D721Med (cell line): ENCODE data around the gene PDK4.

ENCODE experiments used
- DNase-seq: peaks from one replicate; pipeline ENCODE4 v3.0.0; 2011; ENCODE audit warnings: low spot score; ENCODE audit not compliant: insufficient read length
- FAIRE-seq: peaks from 2 replicates; lab custom pipeline; 2011; peaks lifted over from hg19 to GRCh38; lab: Jason Lieb, UNC
- TF ChIP-seq, protein P1 (sequence below): IDR thresholded peaks from 2 replicates; pipeline ENCODE4 v1.5.1; 2012; ENCODE audit warnings: mild to moderate bottlenecking, control low read depth; ENCODE audit not compliant: insufficient read depth; ENCODE audit errors: missing control alignments

The PDK4 gene

DNA sequence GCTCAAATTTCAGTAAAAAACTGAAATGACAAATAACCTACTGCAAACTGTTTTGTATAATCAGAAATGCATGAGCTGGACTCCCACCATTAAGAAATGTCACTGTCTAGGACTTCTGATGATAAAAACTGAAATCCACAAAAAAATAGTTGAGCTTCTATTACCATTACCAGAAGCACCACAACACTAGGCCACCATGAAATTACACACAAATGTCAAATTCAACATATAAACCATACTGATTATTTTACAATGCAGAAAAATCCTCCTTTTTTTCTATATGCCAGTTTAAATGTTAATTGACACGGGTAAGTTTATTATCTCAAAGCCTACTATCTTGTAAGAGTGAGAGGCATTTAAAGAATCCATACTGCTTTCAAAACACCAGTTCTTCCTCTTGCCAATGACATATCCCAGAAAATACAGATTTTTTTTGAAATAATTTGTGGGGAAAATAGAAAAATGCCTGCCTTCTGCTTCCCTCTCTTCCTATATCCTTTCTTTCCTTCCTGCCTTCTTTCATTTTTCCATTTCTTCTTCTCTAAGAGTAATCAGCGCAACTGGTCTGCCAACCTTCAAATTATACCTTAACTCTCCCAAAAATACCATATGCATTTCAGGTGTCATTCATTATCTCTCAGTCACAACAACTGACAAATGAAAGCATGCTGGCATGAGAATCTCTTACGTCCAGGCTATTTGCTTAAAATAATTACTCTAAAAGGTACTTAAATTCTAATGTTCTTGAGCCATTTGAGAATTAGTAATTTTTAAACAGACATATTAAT lies 12.3 kb downstream of the PDK4 start:
- TF ChIP-seq, protein P1, sequence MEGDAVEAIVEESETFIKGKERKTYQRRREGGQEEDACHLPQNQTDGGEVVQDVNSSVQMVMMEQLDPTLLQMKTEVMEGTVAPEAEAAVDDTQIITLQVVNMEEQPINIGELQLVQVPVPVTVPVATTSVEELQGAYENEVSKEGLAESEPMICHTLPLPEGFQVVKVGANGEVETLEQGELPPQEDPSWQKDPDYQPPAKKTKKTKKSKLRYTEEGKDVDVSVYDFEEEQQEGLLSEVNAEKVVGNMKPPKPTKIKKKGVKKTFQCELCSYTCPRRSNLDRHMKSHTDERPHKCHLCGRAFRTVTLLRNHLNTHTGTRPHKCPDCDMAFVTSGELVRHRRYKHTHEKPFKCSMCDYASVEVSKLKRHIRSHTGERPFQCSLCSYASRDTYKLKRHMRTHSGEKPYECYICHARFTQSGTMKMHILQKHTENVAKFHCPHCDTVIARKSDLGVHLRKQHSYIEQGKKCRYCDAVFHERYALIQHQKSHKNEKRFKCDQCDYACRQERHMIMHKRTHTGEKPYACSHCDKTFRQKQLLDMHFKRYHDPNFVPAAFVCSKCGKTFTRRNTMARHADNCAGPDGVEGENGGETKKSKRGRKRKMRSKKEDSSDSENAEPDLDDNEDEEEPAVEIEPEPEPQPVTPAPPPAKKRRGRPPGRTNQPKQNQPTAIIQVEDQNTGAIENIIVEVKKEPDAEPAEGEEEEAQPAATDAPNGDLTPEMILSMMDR = no peak
- DNase-seq (no peak), FAIRE-seq (no peak)

DNA sequence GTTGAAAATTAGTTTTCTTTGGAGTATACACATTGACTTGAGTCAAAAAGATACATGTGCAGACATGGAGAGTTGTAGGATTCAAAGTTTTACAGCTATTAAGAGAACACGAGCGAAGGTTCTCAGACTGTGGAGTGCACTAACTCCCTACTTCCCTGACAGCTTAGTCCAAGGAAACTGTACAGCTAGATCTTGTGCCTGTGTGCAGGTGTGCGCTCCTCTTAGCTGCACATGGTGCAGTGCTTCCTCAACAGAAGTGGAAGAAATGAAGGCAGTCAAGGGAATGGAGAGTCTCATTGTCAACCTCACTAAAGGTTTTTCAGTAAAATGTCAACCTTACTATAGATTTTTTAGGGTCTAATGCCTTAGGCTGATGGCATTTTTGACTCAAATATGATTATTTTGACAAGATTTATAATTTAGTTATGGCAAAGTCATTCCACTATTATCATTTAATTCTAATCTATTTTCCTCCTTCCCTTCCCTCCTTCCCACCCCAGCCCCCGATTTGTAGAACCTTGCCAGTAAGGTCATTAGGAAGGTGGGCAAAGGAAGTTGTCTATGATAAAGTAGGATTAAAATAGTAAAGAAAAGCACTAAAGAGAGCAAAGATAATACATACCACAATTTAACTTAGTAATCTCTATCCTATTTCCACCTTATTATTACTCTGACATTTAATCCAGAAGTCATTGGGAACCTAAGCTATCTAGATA lies 13.6 kb downstream of the PDK4 start:
- DNase-seq = no peak
- no peak for FAIRE-seq
- TF ChIP-seq, protein P1 = no peak

DNA sequence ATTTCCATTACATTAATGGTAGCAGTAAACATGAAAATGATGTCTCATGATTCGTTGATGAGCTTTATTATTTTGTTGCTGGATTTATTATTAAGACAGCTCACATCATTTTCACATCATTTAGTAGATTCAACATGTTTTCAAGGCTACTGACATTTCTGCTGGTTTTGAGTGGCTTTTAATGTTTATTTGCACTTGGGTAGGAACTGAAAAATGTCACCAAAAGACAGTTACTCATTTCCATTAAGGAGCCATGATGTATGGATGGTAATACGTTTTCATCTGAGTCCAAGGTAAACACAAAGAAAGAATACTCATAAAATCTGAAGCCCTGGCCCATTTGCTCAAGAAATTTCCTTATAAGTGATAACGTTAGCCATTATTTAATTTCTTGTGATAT lies 14.8 kb downstream of the PDK4 start:
- TF ChIP-seq, protein P1 = no peak
- FAIRE-seq = no peak

DNA sequence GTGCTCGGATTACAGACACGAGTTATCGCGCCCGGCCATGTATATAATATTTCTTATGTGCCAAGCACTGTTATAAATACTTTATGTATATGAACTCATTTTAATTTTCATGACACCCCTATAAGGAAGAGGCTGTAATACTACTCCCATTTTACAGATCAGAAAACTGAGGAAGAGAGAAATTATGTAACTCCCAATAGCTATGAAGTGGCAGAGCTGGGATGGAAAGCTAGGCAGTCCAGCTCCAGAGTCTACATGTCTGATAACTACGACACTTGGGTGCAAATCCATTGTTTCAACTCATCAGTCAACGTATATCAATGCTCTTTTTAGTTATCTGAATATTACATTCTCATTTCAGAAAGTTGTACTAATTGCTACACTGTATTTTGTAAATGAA lies 17.0 kb downstream of the PDK4 start:
- no peak for DNase-seq
- TF ChIP-seq, protein P1 = no peak
- no peak for FAIRE-seq

More for the DNA sequence above, 14.8 kb downstream of the PDK4 start:
- no peak for DNase-seq

DNA sequence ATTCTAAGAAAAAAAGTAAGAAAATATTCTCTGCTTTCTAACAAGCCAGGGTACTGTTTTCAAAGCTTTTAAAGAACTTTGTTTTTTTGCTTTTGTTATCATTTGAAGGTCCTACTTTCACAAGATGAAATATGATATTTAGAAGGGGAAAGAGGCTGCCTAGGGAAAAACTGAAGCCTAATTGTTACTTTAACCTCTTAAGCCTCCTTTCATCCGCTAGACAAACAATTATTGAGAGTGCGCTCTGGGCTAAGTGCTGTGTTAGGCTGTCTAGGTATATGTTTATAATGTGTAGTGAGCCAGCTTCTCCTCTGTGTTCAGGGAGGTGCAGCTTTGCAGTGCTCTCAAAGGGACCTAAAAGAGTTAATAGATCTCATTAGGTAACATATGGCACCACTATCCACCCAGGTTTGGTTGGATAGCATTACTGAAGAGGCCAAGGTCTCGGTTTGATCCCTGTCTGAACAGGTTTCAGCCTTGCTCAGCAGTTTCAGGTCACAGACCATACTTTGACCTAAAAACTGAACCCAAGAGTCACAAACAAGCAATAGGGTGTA lies 17.9 kb downstream of the PDK4 start:
- DNase-seq (peak; percentile 21), FAIRE-seq (peak; percentile 93)
- TF ChIP-seq, protein P1 = no peak

GRCh38 chr7:95577137-95577536 lies 19.2 kb downstream of the PDK4 start:
- TF ChIP-seq, protein P1 = no peak
- no peak for FAIRE-seq
- DNase-seq = no peak

DNA sequence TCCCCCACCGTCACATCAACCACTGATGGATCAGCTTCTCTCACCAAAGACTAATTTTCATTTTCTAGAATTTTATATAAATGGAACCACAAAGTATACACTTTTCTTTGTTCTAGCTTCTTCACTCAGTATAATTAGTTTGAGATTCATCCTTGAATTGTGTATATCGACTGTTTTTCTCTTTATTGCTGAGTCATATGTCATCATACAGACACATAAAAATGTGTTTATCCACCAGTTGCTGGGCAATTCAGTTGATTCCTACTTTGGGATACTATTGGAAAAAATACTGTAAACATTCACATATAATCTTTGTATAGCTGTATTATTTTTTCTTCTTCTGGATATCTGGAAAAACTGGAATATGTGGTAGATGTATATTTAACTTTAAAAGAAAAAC lies 26.6 kb downstream of the PDK4 start:
- DNase-seq (no peak), FAIRE-seq (no peak)
- TF ChIP-seq, protein P1 = no peak
